Right renal pelvis (tissue), 4 donors: ENCODE measurements around the gene MED26. TPM values are rescaled to one million over a fixed set of nuclear protein-coding genes. Genes with fewer than 3 reads are reported as not detected.
"Not testable (repeated sequence)": the region's sequence is repeated elsewhere in the genome, so short reads cannot be mapped to it uniquely, and the experiment has no call there.

Source experiments
- DNase-seq, 4 donors: peaks; one replicate each; pipeline ENCODE4 v3.0.0-alpha.2; 2013; ENCODE audit warnings: low read depth in 4 of 4, low spot score in 3 of 4, missing footprints in 1 of 4
- polyA plus RNA-seq, 4 donors: library from polyadenylated mRNA; unstranded; fragments of 120-200 nt; gene quantifications; one replicate each; pipeline ENCODE4 v1.2.1, GENCODE V29; 2013; ENCODE audit not compliant: insufficient read length in 4 of 4

The MED26 gene, protein sequence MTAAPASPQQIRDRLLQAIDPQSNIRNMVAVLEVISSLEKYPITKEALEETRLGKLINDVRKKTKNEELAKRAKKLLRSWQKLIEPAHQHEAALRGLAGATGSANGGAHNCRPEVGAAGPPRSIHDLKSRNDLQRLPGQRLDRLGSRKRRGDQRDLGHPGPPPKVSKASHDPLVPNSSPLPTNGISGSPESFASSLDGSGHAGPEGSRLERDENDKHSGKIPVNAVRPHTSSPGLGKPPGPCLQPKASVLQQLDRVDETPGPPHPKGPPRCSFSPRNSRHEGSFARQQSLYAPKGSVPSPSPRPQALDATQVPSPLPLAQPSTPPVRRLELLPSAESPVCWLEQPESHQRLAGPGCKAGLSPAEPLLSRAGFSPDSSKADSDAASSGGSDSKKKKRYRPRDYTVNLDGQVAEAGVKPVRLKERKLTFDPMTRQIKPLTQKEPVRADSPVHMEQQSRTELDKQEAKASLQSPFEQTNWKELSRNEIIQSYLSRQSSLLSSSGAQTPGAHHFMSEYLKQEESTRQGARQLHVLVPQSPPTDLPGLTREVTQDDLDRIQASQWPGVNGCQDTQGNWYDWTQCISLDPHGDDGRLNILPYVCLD
- polyA plus RNA-seq: 1 to 10 TPM; 7.0 to 8.2 (median 7.7) TPM

- DNase-seq: peak; percentile 90 to 94 (median 92)
Observed at GRCh38 chr19:16628183-16628983, at the start of gene MED26. Gene MED26, minus strand, starts transcription at chr19:16628204. Its CDS starts 261 bp downstream, at chr19:16627943.

DNA sequence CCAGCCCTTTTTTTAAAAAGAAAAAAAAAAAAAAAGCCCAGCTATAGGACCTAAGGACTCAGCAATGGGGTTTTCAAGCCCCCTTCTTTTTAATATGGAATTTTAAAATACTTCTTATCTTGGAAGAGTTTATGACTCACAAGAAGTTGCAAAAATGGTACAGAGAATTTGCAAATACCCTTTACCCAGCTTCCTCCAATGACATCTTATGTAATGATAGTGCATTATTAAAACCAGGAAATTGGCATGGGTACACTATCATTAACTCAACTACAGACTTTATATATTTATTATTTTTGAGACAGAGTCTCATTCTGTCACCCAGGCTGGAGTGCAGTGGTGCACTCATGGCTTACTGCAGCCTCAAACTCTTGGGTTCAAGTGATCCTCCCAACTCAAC, 49.1 kb upstream of the MED26 start:
- DNase-seq: no peak

DNA sequence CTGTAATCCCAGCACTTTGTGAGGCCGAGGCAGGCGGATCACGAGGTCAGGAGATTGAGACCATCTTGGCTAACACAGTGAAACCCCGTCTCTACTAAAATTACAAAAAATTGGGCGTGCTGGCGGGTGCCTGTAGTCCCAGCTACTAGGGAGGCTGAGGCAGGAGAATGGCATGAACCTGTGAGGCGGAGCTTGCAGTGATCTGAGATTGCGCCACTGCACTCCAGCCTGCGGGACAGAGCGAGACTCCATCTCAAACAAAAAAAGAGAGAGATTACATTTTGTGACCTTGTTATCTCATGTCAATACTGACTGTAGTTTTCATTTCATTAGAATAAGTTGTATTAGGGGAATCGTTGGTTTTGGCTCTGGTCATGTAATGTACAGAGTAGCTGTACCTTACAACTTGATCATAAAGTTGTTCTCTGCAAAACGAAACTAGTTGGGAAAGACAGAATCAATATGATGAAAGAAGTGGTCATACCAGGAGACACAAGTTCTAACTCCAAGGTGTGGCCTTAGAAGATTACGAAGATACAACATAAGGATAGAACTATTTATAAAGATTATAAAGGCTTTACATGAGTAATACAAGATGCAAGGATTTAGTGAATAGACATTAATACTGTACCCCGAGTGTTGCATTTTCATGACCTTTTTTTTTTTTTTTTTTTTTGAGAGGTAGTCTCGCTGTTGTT, 48.2 kb upstream of the MED26 start:
- no peak for DNase-seq

GRCh38 chr19:16673839-16674238, 45.8 kb upstream of the MED26 start:
- DNase-seq: not testable (repeated sequence)

DNA sequence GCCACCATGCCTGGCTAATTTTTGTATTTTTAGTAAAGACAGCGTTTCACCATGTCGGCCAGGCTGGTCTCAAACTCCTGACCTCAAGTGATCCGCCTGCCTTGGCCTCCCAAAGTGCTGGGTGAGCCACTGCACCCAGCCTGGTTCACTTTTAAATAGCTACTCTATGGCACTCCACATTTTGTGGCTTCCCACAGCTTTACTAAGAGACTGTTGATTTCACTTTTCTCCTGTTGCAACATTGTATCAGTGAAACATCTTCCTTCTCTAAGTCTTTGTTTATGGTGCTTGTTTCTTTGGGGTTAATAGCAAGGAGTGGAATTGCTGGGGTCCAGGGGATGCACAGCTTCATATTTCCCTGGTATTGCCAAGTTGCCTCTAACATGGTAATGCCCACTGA, 45.2 kb upstream of the MED26 start:
- DNase-seq: no peak

- DNase-seq: no peak
Observed at GRCh38 chr19:16671652-16672274, 43.8 kb upstream of the MED26 start.

DNA sequence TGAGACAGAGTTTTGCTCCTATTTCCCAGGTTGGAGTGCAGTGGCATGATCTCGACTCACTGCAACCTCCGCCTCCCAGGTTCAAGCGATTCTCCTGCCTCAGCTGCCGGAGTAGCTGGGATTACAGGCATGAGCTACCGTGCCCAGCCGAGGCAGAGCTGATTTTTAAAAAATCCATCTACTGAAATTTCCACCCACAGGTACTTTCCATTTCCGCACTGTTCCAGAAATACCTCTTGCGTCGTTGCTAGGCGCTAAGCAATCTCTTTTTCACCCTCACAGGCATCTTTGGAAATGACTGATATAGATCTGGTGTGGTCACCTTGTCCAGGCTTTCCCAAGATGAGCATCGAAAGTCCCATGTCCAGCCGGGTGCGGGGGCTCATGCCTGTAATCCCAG, 42.3 kb upstream of the MED26 start:
- no peak for DNase-seq

DNA sequence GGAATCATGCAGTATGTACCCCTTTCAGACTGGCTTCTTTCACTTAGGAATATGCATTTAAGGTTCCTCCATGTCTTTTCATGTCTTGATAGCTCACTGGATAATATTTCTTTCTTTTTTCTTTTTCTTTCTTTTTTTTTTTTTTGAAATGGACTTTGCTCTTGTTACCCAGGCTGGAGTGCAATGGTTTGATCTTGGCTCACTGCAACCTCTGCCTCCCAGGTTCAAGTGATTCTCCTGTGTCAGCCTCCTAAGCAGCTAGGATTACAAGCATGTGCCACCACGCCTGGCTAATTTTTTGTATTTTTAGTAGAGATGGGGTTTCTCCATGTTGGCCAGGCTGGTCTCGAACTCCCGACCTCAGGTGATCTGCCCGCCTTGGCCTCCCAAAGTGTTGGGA, 40.7 kb upstream of the MED26 start:
- DNase-seq: not testable (repeated sequence)

DNA sequence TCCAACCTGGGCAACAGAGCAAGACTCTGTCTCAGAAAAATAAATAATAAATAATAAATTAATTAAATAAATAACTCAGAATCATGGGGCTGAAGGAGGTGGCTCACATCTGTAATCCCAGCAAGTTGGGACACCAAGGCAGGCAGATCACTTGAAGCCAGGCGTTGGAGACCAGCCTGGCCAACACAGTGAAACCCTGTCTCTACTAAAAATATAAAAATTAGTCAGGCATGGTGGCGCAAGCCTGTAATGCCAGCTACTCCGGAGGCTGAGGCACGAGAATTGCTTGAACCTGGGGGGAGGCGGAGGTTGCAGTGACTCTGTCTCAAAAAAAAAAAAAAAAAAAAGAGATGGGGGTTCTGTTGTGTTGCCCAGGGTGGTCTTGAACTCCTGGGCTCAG, 40.2 kb upstream of the MED26 start:
- DNase-seq: no peak

- peak in 2 of 4 donors; percentile 1 to 2 for DNase-seq
Observed at GRCh38 chr19:16661480-16662034, 33.6 kb upstream of the MED26 start.

DNA sequence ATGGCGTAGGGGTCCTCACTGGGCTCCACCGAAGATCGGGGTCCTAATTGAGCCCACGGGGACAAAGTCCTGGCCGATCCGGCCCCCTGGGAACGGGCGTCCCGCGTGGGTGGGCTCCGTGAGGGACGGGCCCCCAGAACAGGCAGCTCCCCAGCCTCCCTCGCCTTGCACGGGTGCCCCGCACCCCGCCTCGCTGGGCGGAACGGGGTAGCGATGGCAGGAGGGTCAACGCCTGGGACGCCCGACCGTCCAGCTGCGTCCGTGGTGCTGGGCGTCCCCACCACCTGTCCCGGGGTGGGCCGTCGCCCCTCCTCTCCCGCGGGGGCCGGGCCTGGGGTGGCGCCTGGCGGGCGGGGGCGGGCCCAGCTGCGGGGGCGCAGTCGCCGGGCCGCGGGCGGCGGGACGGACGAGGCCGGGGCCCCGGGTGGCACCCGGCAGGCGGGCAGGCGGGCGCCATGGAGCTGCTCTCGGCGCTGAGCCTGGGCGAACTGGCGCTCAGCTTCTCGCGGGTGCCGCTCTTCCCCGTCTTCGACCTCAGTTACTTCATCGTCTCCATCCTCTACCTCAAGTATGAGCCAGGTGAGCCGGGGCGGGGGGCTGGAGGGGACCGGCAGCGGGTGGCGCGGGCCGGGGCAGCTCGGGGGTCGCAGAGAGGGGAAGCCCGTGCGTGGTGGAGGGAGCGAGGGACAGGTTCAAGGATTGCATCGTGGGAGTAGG, 32.9 kb upstream of the MED26 start, which contains the start of gene TMEM38A:
Gene TMEM38A (plus strand): TSS at position 377 of the 717 bp plus-strand sequence. CDS start 79 bp downstream, at position 456.
- peak in 2 of 4 donors; percentile 5 to 20 for DNase-seq

- DNase-seq: peak; percentile 97 to 99 (median 98)
Observed at GRCh38 chr19:16659832-16660708, 32.1 kb upstream of the MED26 start, which contains the start of gene SMIM7. Gene SMIM7, minus strand, starts transcription at chr19:16660144. Its CDS starts 34 bp downstream, at chr19:16660110.

- DNase-seq: no peak
Observed at GRCh38 chr19:16659464-16659831, 31.4 kb upstream of the MED26 start.

DNA sequence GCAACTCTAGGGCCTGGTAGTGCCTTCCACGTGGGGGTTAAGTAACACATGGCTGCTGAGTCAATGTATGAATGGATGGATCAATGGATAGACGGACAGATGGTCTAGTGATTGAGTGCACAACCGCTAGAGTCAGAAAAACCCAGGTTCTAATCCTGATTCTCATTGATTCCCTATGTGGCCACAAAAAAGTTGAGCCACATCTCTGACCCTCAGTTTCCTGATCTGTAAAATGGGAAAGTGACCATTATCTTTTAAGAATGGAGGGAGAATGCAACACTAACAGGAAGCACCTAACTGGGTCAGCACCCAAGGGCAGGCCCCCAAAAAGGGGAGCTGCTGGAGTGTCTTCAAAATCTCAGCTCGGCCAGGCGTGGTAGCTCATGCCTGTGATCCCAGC, 29.4 kb upstream of the MED26 start:
- DNase-seq: no peak

DNA sequence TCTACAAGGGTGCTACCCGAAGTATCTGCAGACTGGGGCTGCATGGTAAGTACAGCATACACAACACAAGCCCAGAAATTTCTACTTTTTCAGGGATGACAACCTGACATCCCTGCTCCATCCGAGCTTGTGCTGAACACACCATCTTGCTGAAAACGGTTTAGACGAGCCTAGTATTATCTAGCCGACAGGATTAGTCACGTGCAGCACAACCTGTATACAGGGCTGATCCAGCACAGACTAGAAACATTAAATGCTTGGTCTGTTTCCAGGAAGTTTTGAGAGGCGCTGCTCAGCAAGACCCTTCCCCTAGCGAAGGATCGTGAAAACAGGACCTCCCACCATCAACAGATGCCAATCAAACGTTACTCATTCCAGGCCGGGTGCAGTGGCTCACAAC, 27.7 kb upstream of the MED26 start:
- DNase-seq: no peak

- no peak for DNase-seq
Observed at GRCh38 chr19:16654627-16655026, 26.6 kb upstream of the MED26 start.

- no peak for DNase-seq
Observed at GRCh38 chr19:16654140-16654539, 26.1 kb upstream of the MED26 start.

DNA sequence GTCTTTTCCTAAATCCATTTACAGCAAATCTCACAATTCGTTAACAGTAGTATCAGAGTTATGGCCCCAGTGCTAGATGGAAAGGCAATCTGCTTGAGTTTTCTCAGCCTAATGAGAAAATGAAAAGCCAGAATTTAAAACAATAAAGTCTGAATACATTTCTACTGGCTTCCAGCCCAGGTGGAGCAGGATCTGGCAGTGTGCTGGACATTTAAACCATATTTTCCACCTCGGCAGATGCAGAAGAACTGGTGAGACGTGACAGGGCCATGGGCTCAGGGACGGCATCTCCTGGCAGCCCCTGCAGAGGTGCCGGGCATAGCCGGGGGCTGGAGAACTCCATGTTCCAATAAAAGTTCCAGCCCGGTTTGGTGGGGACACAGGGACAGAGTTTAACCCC, 24.9 kb upstream of the MED26 start:
- no peak for DNase-seq
